GM12865 (cell line): ENCODE results near the gene PPME1.
A peak's percentile ranks its signal among the peaks of the same experiment; 100 is the strongest.

Source experiments
- DNase-seq: peaks from one replicate; pipeline ENCODE4 v3.0.0; 2010; ENCODE audit warnings: low read depth
- H3K4me3 ChIP-seq: 2 replicates; pipeline ENCODE4 v1.5.1; 2011; ENCODE audit warnings: mild to moderate bottlenecking, low read depth, low read length, control low read depth
- CTCF ChIP-seq: IDR thresholded peaks from 2 replicates; pipeline ENCODE4 v1.5.1; 2011; ENCODE audit warnings: low read length, control low read depth, low read depth, inconsistent platforms; ENCODE audit not compliant: insufficient read depth; ENCODE audit errors: missing control alignments

The PPME1 gene

GRCh38 chr11:74220376-74220775 lies 49.3 kb downstream of the PPME1 start:
- TF ChIP-seq CTCF, result no peak
- no peak overlapping the region for H3K4me3 ChIP-seq
- DNase-seq, result no peak

GRCh38 chr11:74221816-74222215 lies 50.7 kb downstream of the PPME1 start:
- no peak for DNase-seq
- TF ChIP-seq CTCF, result no peak
- no peak overlapping the region for H3K4me3 ChIP-seq

- DNase-seq, result no peak
- no peak overlapping the region for H3K4me3 ChIP-seq
- no peak for TF ChIP-seq CTCF
Observed at GRCh38 chr11:74225565-74225964, 54.5 kb downstream of the PPME1 start.

- no peak for TF ChIP-seq CTCF
- H3K4me3 ChIP-seq, result no peak overlapping the region
- peak; percentile 2 for DNase-seq
Observed at GRCh38 chr11:74226907-74227306, 55.8 kb downstream of the PPME1 start.

GRCh38 chr11:74232311-74232950 lies 61.3 kb downstream of the PPME1 start:
- TF ChIP-seq CTCF, result no peak
- DNase-seq, result no peak
- H3K4me3 ChIP-seq, result no peak overlapping the region

- DNase-seq, result no peak
- no peak overlapping the region for H3K4me3 ChIP-seq
- TF ChIP-seq CTCF, result no peak
Observed at GRCh38 chr11:74233683-74234082, 62.6 kb downstream of the PPME1 start.

- no peak for TF ChIP-seq CTCF
- H3K4me3 ChIP-seq, result no peak overlapping the region
- DNase-seq, result no peak
Observed at GRCh38 chr11:74235121-74235520, 64.0 kb downstream of the PPME1 start.
